ENCODE data around the gene ARHGEF11.

Gene ARHGEF11

GRCh38 chr1:156885314-156885713 lies 160.2 kb downstream of the ARHGEF11 start:
- FAIRE-seq (no peak), DNase-seq (ENCODE audit: extremely low spot score, insufficient read length, low read depth) (no peak)
